HG02973 (cell line): ENCODE results near the gene HOXD11.

Source experiments
- ATAC-seq: cut with Tn5 transposase; IDR thresholded peaks from one replicate; pipeline ENCODE4 v1.9.1; 2021; ENCODE audit warnings: moderate library complexity; ENCODE audit not compliant: unreplicated experiment

Gene HOXD11

DNA sequence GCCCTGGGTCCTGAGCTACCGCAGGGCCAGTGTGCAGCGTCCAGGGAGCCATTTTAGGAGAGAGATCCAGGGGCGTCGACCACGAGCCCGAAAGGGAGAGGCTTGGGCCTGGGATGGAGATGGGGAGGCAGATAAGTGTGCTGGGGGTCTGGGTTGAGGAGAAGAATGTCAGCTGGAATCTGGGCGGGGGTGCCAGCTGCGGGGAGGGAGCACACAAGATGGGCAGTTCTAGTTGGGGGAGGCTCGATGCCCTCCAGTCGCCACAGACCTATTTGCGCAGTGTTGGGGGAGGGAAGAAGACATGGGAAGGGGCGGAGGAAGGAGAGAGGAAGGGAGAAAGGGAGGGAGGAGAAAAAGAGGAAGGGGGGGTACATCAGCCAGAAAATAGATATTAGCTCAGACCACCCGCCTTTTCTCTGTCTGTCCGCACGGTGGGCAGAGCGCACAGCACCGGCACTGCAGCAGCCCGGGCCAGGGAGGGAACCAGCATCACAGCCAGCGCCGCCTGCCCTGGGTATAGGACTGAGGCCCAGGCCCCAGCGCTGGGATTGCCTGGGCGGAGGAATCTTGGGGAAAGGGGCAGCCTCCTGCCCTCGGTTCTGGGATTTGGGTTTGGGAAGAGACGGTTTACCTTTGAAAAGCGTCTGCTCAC, 1.9 kb upstream of the HOXD11 start:
- ATAC-seq: no peak

DNA sequence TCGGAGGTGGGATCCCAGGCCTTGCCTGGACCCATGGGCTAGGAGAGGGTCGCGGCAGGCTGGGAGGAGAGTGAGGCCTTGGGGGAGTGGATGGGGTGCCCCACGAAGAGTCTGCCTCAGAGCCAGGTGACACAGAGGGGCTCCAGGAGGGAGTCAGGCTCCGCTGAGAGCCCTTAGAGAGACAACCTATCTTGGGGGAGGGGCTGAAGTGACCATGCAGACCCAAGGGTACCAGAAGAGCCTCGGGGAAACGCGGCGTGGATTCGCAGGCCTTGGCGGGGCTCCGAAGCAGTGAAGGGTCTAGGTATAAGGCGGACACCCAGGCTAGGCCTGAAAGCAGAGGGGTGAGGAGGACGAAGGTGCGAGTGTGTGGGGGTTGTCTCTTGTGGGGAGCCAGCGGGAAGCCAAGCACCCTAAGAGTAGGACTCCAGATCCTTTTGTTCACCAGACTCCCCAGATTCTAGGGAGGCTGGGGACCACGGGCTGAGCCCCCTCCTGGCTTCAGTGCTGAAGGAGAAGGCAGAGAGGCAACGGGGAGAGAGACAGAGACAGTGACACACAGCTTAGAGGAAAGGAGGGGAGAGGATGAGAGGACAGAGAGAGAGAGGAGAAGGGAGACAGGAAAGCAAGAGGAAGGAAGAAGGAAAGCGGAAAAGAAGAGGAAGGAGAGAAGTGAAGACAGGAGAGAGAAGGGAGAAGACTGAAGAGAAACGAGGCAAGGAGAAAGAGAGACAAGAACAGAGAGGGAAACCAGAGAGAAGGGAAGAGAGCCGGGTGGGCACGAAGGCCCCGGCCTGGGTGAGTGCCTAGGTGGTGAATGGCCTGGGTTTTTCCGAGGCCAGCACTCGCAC, 1.1 kb upstream of the HOXD11 start:
- ATAC-seq: no peak

DNA sequence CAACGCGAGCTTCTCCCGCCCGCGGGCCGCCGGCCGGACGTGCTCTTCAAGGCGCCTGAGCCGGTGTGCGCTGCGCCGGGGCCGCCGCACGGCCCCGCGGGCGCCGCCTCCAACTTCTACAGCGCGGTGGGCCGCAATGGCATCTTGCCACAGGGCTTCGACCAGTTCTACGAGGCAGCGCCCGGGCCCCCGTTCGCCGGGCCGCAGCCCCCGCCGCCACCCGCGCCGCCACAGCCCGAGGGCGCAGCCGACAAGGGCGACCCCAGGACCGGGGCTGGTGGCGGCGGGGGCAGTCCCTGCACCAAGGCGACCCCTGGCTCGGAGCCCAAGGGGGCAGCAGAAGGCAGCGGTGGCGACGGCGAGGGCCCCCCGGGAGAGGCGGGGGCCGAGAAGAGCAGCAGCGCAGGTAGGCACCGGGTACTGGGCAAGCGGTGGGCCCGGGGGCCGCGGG, 676 bp downstream of the HOXD11 start:
- ATAC-seq: no peak

DNA sequence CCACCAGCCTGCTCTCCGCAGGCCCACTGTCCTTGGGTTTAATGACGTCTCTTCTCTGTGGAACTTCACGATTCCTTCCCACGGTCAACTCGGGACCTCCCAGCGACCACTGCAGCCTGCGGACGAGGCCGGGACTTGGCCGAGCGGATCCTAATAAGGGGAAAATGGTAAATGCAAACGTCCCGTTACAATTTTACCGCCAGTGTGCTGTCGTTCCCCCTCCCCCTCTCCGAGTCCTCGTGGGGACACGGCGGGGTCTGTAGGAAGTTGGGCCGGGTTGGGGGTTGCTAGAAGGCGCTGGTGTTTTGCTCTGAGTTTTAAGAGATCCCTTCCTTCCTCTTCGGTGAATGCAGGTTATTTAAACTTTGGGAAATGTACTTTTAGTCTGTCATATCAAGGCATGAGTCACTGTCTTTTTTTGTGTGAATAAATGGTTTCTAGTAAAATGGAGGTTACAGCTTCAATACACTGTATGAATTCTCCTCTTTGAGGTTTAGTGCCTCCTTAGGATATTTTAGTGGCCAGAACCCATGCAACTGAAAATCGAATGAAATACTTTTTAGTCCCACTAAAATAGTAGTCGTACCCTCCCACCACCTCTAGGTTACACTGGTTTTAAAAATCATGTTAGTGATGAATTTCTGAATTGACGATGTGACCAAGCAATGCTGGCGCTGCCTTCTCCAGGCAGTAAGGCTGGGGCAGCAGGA, 2.3 kb downstream of the HOXD11 start:
- ATAC-seq: no peak

DNA sequence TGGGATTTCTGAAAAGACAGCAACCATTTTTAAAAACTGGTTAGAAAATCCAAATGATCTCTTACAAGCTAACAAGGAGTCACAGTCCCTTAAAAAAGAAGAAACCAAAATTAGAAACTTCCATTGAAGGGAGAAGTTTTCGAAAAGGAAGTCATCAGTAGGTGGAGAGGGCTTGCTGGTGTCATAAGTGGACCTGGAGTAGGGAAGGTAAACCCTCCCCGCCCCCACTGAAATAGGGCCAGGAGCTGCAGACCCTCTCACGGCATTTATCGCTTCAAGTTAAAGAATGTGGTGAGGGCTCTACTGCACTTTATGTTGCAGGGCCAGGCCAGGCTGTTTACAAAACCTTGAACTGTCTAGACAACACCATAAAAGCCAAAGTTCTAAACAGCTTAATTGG, 2.9 kb downstream of the HOXD11 start:
- no peak for ATAC-seq

DNA sequence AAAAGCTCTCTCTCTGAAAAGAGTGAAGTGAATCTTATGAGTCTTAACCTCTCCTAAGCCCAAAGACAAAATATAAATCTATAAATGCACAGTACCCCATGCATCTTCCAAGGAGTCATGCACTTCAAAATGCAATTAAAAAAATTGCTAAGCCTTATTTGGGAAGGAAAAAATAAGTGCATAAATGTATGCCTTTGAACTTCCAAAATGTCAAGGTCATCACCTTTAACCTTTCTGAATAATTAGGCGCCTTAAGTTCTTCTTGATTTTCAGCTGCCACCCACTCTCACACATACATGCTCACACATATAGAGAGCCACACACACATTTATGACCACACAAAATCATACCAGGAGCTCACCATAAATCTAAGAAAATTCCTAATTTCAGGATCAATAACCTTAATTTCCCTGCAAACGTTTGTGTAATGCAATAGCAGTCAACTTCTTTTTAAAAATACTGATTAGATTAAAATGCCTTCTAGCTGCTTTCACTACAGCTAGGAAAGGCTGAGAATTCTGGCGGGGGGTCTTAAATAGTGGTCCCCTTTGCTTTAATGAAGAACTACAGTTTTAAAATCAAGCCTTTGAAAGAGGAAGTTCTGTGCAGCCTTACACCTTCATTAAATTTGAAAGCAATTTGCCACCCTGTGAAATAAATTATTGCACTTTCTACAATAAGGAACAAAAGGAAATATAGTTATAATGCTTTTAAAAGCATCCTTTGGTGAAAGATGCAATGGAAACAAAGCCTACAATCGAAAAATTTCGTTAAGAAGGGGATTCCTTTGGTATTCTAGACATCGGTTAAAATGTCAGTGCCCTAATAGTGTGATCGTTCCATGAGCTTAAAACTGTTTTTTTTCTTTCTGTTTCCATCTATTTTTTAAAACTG, 3.6 kb downstream of the HOXD11 start:
- ATAC-seq: no peak

DNA sequence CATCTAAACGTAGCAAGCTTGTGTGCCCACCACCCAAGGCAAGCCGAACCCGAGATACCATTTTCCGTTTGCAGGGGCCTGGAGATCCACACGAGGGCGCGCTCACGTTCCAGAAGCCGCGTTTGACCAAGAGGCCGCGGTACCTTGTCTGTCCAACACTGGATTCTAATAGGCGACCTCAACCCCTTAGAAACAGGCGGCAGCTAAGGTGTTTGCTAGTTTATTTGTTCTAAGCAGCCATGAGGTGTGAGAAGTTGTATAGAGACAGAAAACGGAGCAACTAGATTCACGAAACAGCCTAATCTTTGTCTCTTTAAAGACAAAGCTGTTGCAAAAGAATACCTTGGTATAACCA, 4.2 kb downstream of the HOXD11 start:
- no peak for ATAC-seq

DNA sequence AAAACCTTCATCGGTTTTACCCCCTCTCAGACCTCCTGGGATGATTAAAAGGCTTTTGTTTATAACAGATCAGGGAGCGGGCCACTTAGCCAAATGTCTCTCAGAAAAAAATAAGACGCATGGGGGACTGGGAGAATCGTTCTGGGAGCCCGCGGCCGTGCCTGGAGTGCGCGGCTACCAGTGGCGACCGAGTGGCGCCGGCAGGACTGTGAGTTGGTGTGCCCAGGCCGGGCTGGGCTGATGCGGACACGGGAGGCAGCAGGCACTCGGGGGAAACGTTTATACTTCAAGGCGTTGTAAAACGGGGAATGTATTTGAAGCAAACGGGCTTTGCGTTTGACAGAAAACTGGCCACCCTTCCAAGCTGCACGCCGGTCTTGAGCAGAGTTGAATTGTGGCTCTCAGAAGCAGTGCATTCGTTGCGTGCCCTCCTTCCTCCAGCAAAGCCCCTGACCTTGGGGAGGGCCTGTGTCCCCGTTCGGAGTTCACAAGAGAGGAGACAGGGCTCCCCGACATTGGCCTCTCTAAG, 4.8 kb downstream of the HOXD11 start:
- no peak for ATAC-seq

DNA sequence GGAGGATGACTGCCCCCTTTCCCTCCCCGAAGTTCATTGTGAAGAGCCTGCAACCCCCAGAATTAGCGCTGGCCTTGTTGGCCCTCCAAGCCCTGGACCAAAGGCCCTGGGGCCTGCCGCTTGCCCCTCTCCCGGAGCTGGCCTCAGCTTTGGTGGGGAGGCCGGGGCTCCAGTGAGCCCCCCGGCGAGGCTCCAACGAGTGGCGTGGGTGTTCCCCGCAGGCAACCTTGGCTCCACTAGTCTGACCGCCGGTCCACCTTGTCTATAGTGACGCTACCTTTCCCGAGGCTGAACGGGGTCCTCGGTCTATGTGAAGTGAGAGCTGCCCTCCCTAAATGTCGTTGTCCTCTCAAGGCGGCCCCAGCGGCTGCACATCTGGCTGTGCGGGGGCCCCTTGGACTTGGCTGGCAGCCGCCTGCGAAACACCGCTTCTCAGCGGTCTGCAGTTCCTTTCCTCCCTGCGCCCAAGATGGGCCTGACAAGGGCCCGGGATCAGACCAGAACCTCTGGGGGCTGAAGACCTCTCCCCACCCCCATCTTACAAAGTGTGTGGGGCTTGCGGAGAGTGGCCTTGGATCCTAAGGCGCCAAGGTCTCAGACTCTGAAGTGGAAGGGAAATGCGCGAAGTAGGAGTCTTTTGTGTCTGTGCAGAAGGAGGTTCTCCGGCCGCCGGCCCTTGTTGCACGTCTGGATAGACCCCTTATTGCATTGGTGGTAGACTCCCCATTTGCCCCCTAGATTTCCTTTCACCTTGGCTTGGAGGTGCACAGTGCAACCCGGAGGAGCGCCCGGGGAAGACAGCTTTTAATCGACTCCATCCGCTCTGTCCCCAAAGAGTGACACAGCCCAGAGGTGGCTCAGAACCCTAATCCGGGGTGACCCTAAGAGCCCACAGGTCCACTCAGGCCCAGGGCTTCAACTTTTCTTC, 5.6 kb downstream of the HOXD11 start:
- no peak for ATAC-seq

DNA sequence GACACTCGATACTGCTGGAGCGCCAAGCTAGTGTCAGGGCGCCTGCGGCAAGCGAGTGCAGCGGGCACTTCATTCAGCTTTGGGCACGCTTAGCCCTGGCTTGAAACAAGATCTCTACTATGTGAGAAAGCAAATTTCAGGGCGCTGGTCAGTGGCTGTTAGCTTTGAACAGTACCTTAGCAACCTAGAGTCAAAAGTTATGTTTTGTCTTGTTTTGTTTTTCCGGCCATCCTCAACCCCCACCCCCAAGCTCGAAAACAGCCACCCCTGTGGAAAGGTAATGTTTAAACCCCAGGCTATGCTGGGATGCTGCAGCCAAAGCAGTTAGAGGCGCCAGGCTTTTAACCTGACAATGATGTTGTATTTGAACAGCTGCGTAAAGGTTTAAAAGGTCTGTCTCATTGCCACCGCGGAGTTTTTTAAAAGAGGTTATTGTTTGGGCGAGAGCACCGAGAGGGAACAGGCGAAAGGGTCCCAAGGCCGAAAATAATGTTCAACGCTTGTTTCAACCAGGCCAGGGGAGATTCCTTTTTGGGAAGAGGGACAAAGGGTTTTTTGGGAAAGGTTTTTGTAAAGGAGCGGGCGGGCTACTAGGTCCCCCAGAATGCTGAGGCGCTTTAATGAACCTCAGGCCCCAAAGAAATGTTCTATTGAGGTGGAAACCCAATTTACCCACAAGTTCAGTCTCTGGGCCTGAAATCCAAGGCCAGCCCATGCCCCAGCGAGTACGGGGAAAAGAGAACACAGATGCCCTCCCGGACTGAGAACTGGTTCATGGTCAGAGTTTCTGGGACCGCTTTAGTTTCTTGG, 7.2 kb downstream of the HOXD11 start:
- ATAC-seq: no peak

DNA sequence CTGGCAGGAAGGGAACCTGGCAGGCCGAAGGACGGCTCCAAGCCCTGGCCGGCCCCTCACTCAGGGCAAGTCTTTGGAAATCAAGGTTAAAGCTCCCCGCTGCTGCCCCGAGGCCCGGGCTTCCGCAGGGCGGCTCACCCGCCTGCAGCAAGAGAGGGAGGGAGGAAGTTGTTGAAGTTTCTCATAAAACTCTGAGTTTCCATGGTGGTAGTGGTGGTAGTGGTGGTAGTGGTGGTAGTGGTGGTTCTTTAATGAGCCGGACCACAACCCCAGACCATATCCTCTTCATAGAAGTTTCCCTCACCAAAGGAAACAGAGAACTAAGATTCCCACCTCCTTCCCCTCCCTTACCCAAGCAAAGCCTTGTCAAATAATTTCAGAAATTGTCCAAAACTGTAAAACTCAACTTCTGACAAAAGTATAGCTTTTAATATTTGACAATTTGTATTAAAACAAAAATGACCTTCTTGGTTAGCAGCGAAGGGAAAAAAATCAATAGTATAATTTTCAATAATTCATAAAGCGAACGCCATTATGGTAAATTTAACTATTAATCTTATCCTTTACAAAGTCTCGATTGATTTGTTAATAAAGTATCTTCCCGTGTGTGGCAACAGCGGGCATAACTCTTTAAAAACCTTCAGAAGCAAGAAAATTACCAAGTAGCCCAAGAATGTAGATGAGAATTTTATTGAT, 8.0 kb downstream of the HOXD11 start:
- ATAC-seq: no peak

DNA sequence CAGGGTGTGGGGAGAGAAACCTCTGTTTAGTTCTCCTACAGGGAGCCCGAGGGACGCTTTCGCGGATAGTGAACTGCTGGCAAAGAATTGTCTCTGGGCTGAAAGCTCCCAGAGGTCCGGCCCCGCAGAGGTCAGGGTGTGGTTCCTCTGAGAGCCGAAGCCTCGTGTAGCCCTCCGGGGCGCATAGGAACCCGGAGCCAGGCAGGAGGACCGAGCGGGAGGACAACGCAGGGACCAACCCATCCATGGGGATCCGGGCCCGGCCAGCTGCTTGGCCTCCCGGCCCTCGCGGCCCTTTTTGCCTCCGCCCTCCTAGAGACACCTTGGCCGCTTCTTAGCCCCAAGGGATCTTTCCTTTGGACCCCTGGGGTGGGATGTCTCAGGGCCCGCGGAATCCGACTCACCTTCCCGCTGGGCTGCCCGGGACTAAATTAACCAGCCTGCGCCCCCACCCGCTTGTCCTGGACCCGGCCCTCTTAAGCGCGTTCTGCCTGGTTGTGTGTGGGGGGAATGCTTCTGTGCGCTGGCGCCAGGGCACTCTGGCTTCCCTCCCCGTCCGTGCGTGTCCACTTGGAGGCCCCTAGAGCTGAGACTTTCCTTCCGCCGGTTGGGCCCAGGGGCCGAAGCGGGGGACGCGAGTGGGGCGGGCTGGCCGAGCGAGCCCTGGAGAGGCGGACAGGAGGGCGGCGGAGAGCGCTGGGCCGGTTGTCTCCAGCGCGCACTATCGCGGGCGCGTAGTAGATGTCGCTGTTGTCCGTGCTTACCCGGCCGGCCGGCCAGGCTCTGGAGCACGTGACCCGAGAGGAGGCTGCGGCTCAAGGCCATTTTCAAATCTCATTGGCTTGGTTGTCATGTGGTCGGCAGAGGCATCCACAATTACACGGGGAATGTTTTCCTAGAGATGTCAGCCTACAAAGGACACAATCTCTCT, 9.1 kb downstream of the HOXD11 start, which contains the start of gene HOXD10:
Gene HOXD10 (plus strand): TSS at position 896 of the 931 bp plus-strand sequence. CDS start 56 bp downstream, outside the sequence.
- no peak for ATAC-seq

DNA sequence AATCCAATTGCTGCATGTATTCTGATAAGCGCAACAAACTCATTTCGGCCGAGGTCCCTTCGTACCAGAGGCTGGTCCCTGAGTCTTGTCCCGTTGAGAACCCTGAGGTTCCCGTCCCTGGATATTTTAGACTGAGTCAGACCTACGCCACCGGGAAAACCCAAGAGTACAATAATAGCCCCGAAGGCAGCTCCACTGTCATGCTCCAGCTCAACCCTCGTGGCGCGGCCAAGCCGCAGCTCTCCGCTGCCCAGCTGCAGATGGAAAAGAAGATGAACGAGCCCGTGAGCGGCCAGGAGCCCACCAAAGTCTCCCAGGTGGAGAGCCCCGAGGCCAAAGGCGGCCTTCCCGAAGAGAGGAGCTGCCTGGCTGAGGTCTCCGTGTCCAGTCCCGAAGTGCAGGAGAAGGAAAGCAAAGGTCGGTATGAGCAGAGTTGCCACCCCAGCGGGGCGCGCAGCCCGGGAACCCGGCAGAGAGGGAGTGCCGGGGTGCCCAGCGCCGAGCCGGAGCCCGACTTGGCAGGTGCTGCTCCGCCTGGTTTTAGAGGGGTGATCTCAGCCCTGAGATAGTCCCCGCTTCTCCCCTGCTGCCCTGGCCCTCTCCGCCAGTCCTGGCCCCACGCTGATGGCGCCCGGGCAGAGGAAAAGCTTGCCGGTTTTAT, 10.2 kb downstream of the HOXD11 start:
- no peak for ATAC-seq

DNA sequence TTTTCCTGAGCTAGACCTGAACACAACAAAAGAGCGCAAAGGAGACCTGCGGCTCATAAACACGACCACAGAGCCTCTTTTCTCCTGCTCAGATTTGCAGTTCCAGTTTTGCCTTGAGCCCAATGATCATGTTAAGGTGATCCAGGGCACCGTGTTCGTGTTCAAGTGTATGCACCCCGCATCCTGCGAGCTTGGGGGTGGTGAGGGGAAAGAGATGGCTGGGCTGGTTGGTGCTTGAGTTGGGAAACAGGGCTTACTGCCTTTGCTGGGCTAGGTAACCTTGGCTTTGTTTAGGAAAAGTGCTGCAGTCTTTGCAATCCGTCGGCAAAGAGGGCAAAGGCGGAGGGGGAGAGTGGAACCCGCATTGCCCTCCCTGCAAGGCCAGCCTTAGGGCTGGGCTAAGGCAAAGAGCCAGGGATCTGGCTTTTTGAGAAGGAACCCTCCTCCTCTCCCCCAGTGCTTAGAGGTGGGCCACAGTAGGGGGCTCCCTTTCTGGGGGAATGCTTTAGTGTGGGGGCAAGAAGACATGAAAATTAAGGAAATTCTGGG, 10.8 kb downstream of the HOXD11 start:
- no peak for ATAC-seq

DNA sequence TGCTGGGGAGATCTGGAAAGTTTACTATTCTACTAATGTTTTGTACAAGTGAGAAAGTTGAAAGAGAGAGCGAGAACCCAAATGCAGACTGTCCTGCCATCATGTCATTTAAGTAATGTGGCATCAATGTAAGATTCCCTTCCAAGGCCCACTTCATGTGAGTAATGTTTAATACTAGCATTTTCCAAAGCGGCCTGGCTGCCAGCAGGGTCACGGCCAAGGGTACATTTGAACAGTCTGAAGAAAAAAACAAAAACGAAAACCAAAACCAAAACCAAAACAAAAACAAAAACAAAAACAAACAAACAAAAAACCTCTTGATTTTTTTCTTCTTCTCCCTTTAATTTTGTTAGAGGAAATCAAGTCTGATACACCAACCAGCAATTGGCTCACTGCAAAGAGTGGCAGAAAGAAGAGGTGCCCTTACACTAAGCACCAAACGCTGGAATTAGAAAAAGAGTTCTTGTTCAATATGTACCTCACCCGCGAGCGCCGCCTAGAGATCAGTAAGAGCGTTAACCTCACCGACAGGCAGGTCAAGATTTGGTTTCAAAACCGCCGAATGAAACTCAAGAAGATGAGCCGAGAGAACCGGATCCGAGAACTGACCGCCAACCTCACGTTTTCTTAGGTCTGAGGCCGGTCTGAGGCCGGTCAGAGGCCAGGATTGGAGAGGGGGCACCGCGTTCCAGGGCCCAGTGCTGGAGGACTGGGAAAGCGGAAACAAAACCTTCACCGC, 11.7 kb downstream of the HOXD11 start:
- no peak for ATAC-seq
